ENCODE data around the gene GLIS1. TPM values are rescaled to one million over a fixed set of nuclear protein-coding genes. Genes with fewer than 3 reads are reported as not detected.

The GLIS1 gene
- total and polyA plus RNA-seq, 2 donors (not counting 3 experiments of a cell fraction or from before 2014, with no cell fraction given): not detected

DNA sequence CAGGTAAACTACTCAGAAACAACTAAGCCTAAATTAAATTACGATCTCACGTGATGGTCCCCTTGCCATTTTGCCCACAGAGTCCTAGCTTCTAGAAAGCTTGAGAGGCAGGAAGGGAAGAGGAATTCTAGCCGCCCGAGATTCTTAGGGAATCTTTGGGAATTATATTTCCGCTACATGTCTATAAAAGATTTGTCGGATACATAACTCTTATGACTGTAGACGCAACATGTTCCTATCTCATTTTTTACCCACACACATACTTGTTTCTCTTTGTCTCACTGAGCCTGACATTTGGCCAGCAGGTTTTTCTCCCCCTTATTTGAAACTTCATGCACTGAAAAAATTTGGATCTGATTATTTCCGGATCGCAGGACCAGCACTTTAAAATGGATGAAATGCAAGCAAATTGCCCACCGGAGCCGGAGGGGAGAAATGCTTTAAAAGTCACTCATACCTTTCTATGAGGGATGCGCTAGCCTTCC is 5.5 kb downstream of the GLIS1 start:
- no TSS peak for BruUV-seq (replicated peaks)
- Histone ChIP-seq H3K4me1 (ENCODE audit: control insufficient read depth, extremely low read depth, insufficient read depth, low read length) (peaks cover 8% of the 10 kb centered on the region), H2AFZ (ENCODE audit: low read depth, low read length) (no peak overlapping the region), H3K4me3 (replicated peaks in 1 of 3; ENCODE audit: insufficient read depth in 1 of 3, low read depth in 1 of 3, low read length in 3 of 3) (no peak overlapping the region), H3K27ac (ENCODE audit: insufficient read depth, low read depth, low read length) (no peak overlapping the region), H3K9me1 (replicated peaks; ENCODE audit: control insufficient read depth, extremely low read depth, insufficient read depth, low read length) (no peaks in the 10 kb centered on the region), H3K36me3 (ENCODE audit: control insufficient read depth in 2 of 2, extremely low read depth in 1 of 2, insufficient read depth in 2 of 2, low read length in 2 of 2) (no peaks in the 10 kb centered on the region), H3K9ac (replicated peaks; ENCODE audit: extremely low read depth, insufficient read depth, low read length) (no peak overlapping the region), H3K4me2 (ENCODE audit: insufficient read depth, low read length) (no peak overlapping the region), H3K9me3 (replicated peaks; ENCODE audit: control insufficient read depth, insufficient read depth, low read length) (no peaks in the 10 kb centered on the region), H3K79me2 (ENCODE audit: control insufficient read depth, insufficient read depth, low read length) (no peaks in the 10 kb centered on the region), H3K27me3 (ENCODE audit: control insufficient read depth in 2 of 2, insufficient read depth in 2 of 2, low read length in 2 of 2) (peaks cover 40 to 64% of the 10 kb centered on the region in 2 experiments), H4K20me1 (replicated peaks; ENCODE audit: control insufficient read depth, extremely low read depth, insufficient read depth, low read length) (no peaks in the 10 kb centered on the region)
- FAIRE-seq (no peak), DNase-seq (ENCODE audit: low read depth, low spot score) (no peak)
- dilution Hi-C loops (cut with MboI; ENCODE audit: extremely low pct_ligation_motif_present, low sequenced_read_pairs): no loop called here
- intact Hi-C loops (cut with micrococcal nuclease): no loop called here
- no peak for TF ChIP-seq MYC (IDR thresholded peaks at IDR 0.05; ENCODE audit: low read depth, low read length)
- ChIA-PET CTCF (interaction anchor here (1.0 kb wide), 1 partner anchor 18 kb away, joined by 4 read pairs; no protein-coding TSS in a partner anchor), POLR2A (no interaction called here)

DNA sequence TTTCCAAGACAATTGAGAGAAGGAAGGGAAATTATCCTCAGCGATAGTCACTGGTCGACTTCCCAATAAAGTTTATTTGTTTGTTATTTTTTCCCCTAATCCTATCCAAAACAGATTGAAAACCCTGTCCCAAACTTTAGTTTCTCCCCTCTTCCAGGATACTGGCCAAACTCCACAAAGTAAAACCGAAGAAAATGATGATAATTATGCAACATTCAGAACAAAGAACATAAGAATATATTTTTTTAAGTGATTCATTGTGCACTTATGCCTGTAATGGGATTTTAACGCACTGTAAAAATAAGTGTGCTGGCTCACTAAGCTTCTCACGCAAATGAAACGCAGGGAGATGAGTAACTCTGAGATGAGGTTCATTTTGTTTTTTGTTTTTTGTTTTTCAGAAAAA is 6.0 kb downstream of the GLIS1 start:
- ChIA-PET POLR2A (no interaction called here), CTCF (interaction anchor here (1.0 to 1.5 kb wide), 3 partner anchors 17 to 23 kb away, joined by 3 to 5 read pairs (median 4); no protein-coding TSS in a partner anchor)
- Histone ChIP-seq H3K27me3 (ENCODE audit: control insufficient read depth in 2 of 2, insufficient read depth in 2 of 2, low read length in 2 of 2) (peaks cover 34 to 60% of the 10 kb centered on the region in 2 experiments), H3K36me3 (ENCODE audit: control insufficient read depth in 2 of 2, extremely low read depth in 1 of 2, insufficient read depth in 2 of 2, low read length in 2 of 2) (no peaks in the 10 kb centered on the region), H3K9me3 (replicated peaks; ENCODE audit: control insufficient read depth, insufficient read depth, low read length) (no peaks in the 10 kb centered on the region), H2AFZ (ENCODE audit: low read depth, low read length) (no peak overlapping the region), H3K4me1 (ENCODE audit: control insufficient read depth, extremely low read depth, insufficient read depth, low read length) (peaks cover 2% of the 10 kb centered on the region), H3K9ac (replicated peaks; ENCODE audit: extremely low read depth, insufficient read depth, low read length) (no peak overlapping the region), H4K20me1 (replicated peaks; ENCODE audit: control insufficient read depth, extremely low read depth, insufficient read depth, low read length) (no peaks in the 10 kb centered on the region), H3K4me2 (ENCODE audit: insufficient read depth, low read length) (no peak overlapping the region), H3K27ac (ENCODE audit: insufficient read depth, low read depth, low read length) (no peak overlapping the region), H3K9me1 (replicated peaks; ENCODE audit: control insufficient read depth, extremely low read depth, insufficient read depth, low read length) (no peaks in the 10 kb centered on the region), H3K4me3 (replicated peaks in 1 of 3; ENCODE audit: insufficient read depth in 1 of 3, low read depth in 1 of 3, low read length in 3 of 3) (no peak overlapping the region), H3K79me2 (ENCODE audit: control insufficient read depth, insufficient read depth, low read length) (no peaks in the 10 kb centered on the region)
- DNase-seq (ENCODE audit: low read depth, low spot score): no peak
- dilution Hi-C loops (cut with MboI; ENCODE audit: extremely low pct_ligation_motif_present, low sequenced_read_pairs): no loop called here
- BruUV-seq (replicated peaks): no TSS peak
- intact Hi-C loops (cut with micrococcal nuclease): no loop called here
- no peak for FAIRE-seq
- TF ChIP-seq EZH2 (IDR thresholded peaks at IDR 0.05; ENCODE audit: borderline replicate concordance, low read depth, low read length, severe bottlenecking) (peak; percentile 3), POLR2AphosphoS5 (IDR thresholded peaks at IDR 0.05; ENCODE audit: insufficient read depth, low read depth, low read length) (no peak)
